Measurements from ENCODE around the gene VMP1. TPM values are rescaled to one million over a fixed set of nuclear protein-coding genes. Genes with fewer than 3 reads are reported as not detected.

Gene VMP1
- total and polyA plus RNA-seq, 2 of the 13 experiments (the other 11 are each of a cell fraction or from before 2014, with no cell fraction given): 186 to 271 TPM

- no peak for TF ChIP-seq REXO4 (CRISPR knock-in tag; IDR thresholded peaks at IDR 0.05; ENCODE audit: borderline replicate concordance)
- TF ChIP-seq ZNF44 (CRISPR knock-in tag; IDR thresholded peaks at IDR 0.05): no peak
- no peak for TF ChIP-seq RXRA (CRISPR knock-in tag; IDR thresholded peaks at IDR 0.05)
- no peak for TF ChIP-seq ARID2 (CRISPR knock-in tag; IDR thresholded peaks at IDR 0.05; ENCODE audit: borderline replicate concordance)
- no peak for TF ChIP-seq ETV6 (CRISPR knock-in tag; conservative IDR thresholded peaks at IDR 0.05)
- TF ChIP-seq KIAA2018 (CRISPR knock-in tag; IDR thresholded peaks at IDR 0.05; ENCODE audit: borderline replicate concordance): no peak
Measured at GRCh38 chr17:59869941-59870218, 162.4 kb downstream of the VMP1 start (continued).

GRCh38 chr17:59870482-59870881, 163.0 kb downstream of the VMP1 start:
- no peak overlapping the region for H2AFZ ChIP-seq (ENCODE audit: low read length)
- DNase-seq (ENCODE audit: low spot score) (no peak), ATAC-seq (no peak), FAIRE-seq (no peak)
- ChIA-PET CTCF (ENCODE audit: low intra/inter-chr PET ratio, low total read pairs) (no interaction called here), POLR2A (no interaction called here)
- no peak overlapping the region for H3K9ac ChIP-seq (ENCODE audit: insufficient read depth, low read depth, low read length)
- H3K4me1 ChIP-seq (ENCODE audit: insufficient read depth, low read length): 0 out of 2 replicates have a peak, but pooled peaks cover 10% of the 10 kb centered on the region
- intact Hi-C loops (cut with micrococcal nuclease; ENCODE audit: unreplicated experiment) (no loop called here), in situ Hi-C loops (cut with HindIII; ENCODE audit: extremely low pct_ligation_motif_present, low pct_unique_long_range_greater_than_20kb) (no loop called here)
- H3K4me3 ChIP-seq (replicated peaks in 1 of 3; ENCODE audit: insufficient read depth in 1 of 3, low read depth in 2 of 3, low read length in 3 of 3): no peak overlapping the region
- H3K9me3 ChIP-seq (ENCODE audit: low read length): no peaks in the 10 kb centered on the region
- H3K27me3 ChIP-seq (ENCODE audit: control insufficient read depth in 1 of 2, insufficient read depth in 2 of 2, low read length in 2 of 2): no peaks in the 10 kb centered on the region
- H4K20me1 ChIP-seq (ENCODE audit: insufficient read depth, low read length): no peaks in the 10 kb centered on the region
- TF ChIP-seq ZNF256 (CRISPR knock-in tag; conservative IDR thresholded peaks at IDR 0.05) (no peak), ZNF761 (CRISPR knock-in tag; conservative IDR thresholded peaks at IDR 0.05) (no peak), MAFK (conservative IDR thresholded peaks at IDR 0.05 in 1 of 2, IDR thresholded peaks at IDR 0.05 in 1 of 2; ENCODE audit: low read length in 2 of 2) (0 out of 4 replicates have a peak, but pooled peaks of 1 of the 2 experiments have one; percentile 4)
- BruUV-seq (replicated peaks): no TSS peak
- peaks cover 2 to 12% of the 10 kb centered on the region in 2 experiments for H3K36me3 ChIP-seq (replicated peaks in 1 of 2; ENCODE audit: control insufficient read depth in 1 of 2, insufficient read depth in 2 of 2, low read length in 2 of 2)
- WGBS (ENCODE audit: low lambda C conversion rate): 98% methylated on average over 8 of the region's 8 CpGs
- H3K79me2 ChIP-seq (ENCODE audit: insufficient read depth, low read length): no peaks in the 10 kb centered on the region
- H3K4me2 ChIP-seq (ENCODE audit: low read depth, low read length): no peak overlapping the region
- H3K27ac ChIP-seq (ENCODE audit: extremely low read length, insufficient read depth, low read length): no peak overlapping the region
